Activated gamma-delta T cell treated with Interleukin-2 at 50 U/mL for 16 hours (primary cell): ENCODE results near the gene CATSPER3.

ENCODE experiments used
- DNase-seq: peaks from one replicate; pipeline ENCODE4 v3.0.0-alpha.2; 2020

Gene CATSPER3

DNA sequence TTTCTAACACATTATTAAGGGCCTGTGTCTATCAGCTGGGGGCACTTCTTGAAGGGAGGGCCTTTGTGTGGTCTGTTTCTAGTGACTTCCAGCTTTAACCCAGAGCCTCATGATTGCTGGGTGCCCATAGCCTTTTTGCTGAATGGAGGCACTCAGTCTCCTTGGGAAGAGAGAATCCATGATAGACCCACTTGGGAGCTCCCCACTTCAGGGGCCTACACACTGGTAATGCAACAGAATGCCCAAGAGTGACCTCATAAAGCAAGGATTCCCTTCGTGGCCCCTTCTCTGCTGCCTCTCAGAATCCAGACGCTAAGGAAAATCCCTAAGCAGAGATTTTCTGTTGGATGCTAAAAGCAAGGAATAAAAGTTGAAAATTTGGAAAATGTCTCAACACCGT, at the start of gene CATSPER3:
CATSPER3 (plus strand) TSS at position 301 of the 400 bp plus-strand sequence; CDS start at position 386, 85 bp downstream.
- no peak for DNase-seq

DNA sequence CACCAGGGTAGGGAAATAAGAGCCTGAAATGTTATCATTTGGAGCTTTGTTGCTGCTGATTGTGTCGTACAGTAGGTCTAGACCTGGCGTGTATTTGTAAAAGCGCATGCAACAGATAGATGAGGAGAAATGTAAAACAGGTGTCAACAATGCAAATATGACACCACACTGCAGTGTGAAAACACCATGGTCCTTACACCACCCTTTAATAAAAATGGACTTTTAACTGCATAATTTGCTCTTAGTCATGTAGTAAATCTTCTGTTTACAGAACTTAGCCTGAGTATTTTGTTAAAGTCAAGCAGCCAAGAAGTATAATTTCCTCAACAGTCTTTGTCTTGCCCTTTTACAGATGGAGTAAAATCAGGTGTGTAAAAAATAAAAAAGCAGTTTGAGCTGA, 48.8 kb upstream of the CATSPER3 start:
- DNase-seq = no peak

DNA sequence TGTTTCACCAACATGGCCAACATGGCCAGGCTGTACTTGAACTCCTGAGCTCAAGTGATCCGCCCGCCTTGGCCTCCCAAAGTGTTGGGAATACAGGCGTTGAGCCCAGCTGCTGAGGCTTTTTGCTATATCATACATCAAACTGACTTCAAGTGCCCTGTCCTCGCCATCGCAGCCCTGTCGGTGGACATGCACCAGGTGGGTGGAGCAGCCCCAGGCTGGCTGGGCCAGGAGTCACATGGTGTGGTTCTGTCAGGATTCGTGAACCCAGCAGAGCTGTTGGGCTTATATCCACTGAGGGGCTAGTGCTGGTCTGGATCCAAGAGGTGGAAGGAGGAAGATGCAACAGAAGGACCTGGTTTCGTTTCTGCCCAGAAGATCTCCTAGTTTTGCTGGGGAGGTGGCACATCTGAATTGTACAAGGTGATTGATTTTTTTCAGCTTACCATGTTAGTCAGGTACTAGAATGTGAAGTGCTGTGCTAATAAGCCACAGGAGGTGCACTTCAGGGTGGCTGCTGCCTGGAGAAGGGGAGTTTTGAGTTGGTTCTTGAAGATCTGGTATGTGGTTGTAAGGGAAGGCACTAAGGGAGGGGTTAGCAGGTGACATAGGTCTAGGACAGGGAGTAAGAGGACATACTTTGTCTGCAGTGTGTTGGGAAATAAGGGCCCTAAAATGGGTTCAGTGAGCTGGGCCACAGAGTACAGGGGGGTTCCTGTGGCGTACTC, 46.7 kb upstream of the CATSPER3 start:
- DNase-seq = no peak

DNA sequence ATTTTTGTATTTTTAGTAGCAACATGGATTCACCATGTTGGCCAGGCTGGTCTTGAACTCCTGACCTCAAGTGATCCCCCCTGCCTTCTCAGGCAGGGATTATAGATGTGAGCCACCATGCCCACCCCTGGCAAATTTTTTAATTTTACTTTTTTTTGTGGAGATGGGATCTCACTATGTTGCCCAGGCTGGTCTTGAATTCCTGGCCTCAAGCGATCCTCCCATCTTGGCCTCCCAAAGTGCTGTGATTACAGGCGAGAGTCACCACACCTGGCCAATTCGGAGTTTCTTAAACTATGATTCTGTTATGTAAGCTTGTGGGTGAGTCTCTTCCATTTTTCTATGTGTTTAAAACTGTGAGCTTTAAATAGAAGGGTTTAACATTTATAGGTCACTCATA, 35.2 kb upstream of the CATSPER3 start:
- no peak for DNase-seq

DNA sequence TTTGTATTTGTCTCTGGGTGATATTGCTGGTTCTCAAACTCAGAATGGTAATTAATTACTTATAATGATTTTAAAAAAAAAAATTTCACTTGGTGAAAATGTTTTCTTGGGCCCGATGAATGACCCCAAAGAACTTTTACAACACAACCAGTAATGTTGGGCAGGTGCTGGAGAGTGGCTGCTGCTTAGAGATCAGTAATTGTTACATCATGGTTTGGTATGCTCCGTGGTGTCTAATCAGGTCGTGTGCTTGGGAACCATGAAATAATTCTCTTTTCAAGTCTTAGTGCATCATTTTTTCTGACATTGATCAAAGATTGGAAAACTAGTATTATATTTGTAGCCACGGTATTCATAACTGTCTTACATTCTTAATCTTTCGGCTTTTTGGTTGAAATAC, 33.5 kb upstream of the CATSPER3 start:
- no peak for DNase-seq

GRCh38 chr5:134935711-134936602, 31.8 kb upstream of the CATSPER3 start:
- no peak for DNase-seq

- DNase-seq = no peak
Observed at GRCh38 chr5:134937526-134937925, 30.2 kb upstream of the CATSPER3 start.

- no peak for DNase-seq
Observed at GRCh38 chr5:134938030-134938429, 29.7 kb upstream of the CATSPER3 start.

DNA sequence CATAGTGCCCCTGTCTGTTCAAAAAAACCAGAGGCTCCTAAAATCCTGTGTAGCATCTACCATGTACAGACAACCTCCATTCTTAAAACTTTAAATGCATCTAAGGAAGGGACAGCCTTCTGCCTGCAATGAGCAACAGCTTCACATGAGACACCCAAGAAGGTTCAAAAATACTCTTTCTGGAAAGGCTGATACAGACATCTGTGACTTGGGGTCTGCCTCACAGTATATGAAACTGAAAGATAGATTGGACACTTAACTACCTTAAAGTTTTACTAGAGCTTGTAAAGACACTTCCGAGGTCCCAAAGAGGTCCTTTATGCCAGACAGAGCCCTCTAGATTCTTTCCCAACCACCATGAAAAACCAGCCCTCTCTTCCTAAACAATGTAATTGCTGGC, 28.2 kb upstream of the CATSPER3 start:
- DNase-seq = no peak

DNA sequence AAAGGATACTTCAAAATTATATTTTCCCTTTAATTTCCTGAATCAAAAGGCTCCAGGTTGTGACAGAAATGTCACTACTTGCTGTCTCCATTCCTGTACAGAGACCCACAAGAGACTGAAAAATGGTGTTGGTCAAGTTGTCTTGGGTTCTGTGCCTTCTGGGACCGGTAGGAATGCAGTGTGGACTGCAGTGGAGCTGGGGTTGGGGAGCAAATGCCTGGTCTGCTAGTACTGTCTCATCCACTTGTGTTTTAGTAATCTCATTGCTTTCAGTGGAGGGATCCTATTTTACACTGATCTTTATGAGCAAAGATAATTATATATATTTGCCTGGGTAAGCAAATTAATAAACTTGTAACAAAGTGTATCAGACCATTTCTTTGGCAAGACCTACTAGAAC, 24.2 kb upstream of the CATSPER3 start:
- DNase-seq = no peak

GRCh38 chr5:134944630-134945029, 23.1 kb upstream of the CATSPER3 start:
- no peak for DNase-seq

- DNase-seq = no peak
Observed at GRCh38 chr5:134945041-134945440, 22.7 kb upstream of the CATSPER3 start.

DNA sequence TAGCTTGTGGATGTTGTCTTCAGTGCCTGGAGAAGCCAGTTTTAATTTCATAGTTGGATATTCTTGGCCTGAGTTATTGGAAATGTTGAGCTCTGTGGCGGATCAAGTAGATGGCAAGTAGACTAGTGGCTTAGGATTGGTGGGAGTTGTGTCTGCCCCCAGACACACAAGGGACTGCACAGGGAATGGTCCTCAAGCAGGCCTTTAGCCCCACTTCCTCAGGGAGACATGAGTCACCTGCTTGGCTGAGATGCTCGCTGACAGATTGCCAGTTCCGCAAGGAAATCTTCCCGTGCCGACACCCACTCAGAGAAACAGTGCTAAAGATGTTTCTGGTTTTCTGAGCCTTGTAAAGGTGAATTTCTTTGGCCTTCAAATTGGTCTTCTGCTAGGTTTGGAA, 18.8 kb upstream of the CATSPER3 start:
- DNase-seq = no peak

- DNase-seq = no peak
Observed at GRCh38 chr5:134949316-134949715, 18.4 kb upstream of the CATSPER3 start.

GRCh38 chr5:134957920-134958608, 9.6 kb upstream of the CATSPER3 start:
- peak; percentile 9 for DNase-seq

GRCh38 chr5:134958755-134959154, 9.0 kb upstream of the CATSPER3 start:
- no peak for DNase-seq

- no peak for DNase-seq
Observed at GRCh38 chr5:134963098-134963497, 4.6 kb upstream of the CATSPER3 start.

GRCh38 chr5:134964359-134965270, 3.1 kb upstream of the CATSPER3 start:
- DNase-seq = no peak

DNA sequence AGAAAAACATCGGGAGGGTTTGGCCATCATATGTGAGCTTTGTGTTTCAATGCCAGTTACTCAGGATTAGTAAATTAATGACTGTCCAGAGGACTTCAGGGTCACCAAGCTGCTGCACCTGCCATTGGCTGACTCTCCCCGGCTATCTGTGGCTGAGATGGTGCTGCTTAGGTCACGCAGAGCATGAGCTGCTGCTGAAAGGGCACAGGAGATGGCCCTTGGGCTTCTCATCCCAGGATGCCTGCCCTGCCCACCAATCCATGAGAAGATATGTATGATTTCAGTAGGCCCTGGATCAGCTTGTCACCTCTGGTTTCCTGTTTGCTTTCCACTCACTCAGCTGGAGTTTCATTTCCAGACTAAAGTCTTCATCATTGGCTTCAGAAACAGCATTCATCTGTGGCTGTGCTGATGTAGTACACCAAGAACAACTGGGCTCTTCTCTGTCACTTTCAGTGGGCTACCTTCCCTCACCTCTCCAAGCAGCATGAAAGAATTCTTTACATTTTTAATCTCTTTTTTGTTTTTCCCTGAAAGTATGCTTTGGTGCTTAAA, 2.4 kb upstream of the CATSPER3 start:
- DNase-seq = no peak

DNA sequence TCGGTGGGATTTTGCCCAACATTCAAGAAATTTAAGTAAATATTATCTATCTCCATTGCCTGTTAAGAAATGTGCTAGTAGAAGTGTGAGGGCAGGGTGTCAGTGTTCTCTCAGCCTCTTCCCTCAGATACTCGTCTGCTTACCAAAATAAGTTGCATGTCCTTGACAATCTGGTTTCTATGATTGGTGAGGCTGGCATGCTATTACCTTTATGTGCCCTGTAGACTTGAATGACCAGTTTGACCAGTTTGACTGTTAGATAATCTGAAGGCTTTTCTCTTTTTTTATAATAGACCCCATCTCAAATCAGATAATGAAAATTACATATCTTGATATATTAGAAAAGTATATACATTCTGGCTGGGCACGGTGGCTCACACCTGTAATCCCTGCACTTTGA, 348 bp downstream of the CATSPER3 start:
- no peak for DNase-seq

- DNase-seq = no peak
Observed at GRCh38 chr5:134969166-134969565, 1.5 kb downstream of the CATSPER3 start.

GRCh38 chr5:134975078-134975715, 7.5 kb downstream of the CATSPER3 start:
- DNase-seq = no peak
